NCI-H446 treated with DMSO at 0.1 percent for 48 hours (cell line): Measurements from ENCODE around the gene NRCAM.
"Not testable (repeated sequence)": the region's sequence is repeated elsewhere in the genome, so short reads cannot be mapped to it uniquely, and the experiment has no call there.

Experiments used
- DNase-seq: peaks from one replicate; lab custom pipeline; 2025; lab: John Stamatoyannopoulos, UW

NRCAM gene

GRCh38 chr7:108345710-108346336 lies 110.4 kb downstream of the NRCAM start:
- DNase-seq, result no peak

GRCh38 chr7:108340856-108341411 lies 115.3 kb downstream of the NRCAM start:
- no peak for DNase-seq

DNA sequence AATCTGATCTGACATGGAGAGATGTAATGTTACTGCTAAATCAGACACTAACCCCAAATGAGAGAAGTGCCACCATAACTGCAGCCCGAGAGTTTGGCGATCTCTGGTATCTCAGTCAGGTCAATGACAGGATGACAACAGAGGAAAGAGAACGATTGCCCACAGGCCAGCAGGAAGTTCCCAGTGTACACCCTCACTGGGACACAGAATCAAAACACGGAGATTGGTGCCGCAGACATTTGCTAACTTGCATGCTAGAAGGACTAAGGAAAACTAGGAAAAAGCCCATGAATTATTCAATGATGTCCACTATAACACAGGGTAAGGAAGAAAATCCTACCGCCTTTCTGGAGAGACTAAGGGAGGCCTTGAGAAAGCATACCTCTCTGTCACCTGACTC lies 115.8 kb downstream of the NRCAM start:
- not testable (repeated sequence) for DNase-seq

DNA sequence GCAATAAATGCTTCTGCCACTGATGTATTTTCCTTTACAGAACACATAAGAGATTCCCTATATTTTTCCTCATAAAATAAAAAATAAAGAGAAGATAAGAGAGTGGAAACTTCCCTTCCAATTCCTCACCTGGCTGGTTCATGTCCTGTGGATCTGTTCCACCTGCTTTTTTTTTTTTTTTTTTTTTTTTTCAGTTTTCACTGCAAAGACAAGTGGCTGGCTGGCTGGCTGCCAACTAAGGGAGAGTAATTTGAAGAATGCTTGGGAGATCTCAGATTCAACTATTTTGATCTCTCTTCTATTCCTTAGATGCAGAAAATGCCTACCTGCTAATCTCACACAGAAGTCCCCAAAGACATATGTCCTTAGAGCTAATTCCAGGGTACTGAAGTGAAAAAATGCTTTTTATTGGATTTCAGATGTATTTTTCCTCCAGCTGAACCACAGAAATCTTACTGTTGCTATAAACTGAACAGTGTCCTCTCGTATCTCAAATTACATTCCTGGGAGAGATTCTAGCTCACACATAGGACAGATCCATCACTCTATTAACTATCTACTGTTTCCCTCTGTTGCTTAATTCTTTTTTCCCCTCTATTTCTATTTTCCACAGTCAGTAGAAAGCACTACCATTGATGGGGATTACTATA lies 120.8 kb downstream of the NRCAM start:
- no peak for DNase-seq

DNA sequence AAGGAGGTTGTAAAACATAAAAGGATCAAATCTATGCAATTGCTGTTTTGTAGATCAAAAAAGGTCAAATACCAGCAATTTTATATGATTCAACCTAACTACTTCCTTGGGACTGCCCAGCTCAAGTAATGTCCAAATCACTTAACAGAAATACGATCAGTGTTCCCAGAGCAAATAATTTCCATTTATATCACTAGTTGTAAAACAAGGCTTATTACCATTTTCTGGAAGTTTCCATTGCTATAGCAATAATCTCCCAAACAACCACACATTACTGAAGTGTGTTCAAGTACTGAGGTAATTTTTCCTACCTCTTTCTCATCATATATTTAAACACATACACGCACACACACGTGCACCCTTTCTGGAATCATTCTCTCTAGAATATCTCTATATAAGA lies 123.3 kb downstream of the NRCAM start:
- no peak for DNase-seq

DNA sequence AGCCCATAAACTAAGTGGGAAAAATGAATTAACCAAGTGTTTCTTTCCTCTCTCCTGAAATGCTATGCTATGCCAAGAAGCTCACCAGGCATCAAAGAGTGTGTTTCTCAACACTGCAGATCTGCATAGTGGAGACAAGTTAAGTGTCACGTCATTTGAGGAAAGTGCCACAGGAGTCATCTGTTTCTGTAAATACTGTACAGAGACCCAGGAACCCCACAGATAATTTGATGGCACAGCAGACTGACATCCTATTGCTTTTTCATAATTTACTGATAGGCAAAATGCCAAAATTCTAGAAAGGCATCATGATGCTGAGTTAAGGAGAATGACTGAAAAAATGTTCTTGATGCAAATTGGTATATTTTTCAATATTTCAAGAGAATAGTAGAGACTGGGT lies 124.3 kb downstream of the NRCAM start:
- DNase-seq, result no peak

GRCh38 chr7:108330227-108330626 lies 126.0 kb downstream of the NRCAM start:
- no peak for DNase-seq

- no peak for DNase-seq
Measured at GRCh38 chr7:108329514-108329913, 126.7 kb downstream of the NRCAM start.

- DNase-seq, result no peak
Measured at GRCh38 chr7:108328174-108328651, 128.0 kb downstream of the NRCAM start.

DNA sequence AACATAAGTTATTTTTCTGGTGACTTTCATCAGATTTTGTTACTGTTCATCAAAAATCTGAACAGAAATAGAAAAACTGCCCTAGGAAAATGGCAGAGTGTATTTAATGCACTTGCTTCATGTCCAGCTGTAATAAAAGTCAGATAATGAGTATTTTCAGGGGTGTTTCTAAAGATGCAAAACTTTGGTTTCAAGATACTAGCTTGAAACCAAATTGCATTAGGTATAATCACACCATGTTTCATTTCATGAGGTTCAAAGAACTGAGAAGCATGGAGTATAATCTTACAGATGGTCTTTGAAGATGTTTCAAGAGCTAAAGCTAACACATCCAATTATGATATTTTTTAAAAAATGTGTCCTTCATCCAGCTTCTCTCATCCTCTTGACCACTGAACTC lies 128.9 kb downstream of the NRCAM start:
- DNase-seq, result no peak

DNA sequence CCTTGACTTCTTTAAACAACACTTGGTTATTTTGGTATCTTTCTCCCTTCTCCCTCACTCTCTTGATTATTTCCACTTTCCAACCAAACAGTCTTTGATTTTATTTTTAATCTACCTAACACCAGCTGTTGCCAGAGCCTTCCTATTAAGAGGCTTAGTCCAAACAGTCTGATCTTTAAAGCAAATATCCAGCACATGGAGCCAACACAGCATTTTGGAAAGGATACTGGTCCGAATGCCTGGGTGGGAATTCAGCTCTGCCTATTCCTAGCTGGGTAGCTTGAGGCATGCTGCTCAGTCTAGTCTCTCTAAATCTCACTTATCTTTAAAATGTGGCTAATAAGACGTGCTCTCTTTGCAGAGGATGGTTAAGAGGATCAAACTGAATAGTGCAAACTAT lies 129.3 kb downstream of the NRCAM start:
- no peak for DNase-seq

- DNase-seq, result no peak
Measured at GRCh38 chr7:108324053-108325038, 131.9 kb downstream of the NRCAM start.

GRCh38 chr7:108322925-108323832 lies 133.1 kb downstream of the NRCAM start:
- DNase-seq, result no peak

GRCh38 chr7:108322046-108322445 lies 134.2 kb downstream of the NRCAM start:
- DNase-seq, result no peak

- DNase-seq, result no peak
Measured at GRCh38 chr7:108321359-108321758, 134.9 kb downstream of the NRCAM start.

DNA sequence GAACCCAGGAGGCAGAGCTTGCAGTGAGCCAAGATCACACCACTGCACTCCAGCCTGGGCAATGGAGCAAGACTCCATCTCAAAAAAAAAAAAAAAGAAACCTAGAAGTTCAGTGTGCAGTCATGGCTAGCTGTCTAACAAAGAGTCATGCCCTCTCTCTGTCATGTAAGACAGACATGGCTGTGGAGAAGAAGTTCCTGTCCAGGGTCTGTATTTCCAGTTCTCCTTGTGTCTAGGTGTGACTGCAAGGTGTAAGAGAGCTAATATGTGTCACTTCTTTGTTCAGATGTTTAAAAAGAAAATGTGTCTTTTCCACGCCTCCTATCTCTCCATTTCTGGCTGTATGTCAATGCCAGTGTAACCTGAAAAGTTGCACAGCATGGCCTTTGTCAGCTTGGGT lies 139.5 kb downstream of the NRCAM start:
- DNase-seq, result no peak

DNA sequence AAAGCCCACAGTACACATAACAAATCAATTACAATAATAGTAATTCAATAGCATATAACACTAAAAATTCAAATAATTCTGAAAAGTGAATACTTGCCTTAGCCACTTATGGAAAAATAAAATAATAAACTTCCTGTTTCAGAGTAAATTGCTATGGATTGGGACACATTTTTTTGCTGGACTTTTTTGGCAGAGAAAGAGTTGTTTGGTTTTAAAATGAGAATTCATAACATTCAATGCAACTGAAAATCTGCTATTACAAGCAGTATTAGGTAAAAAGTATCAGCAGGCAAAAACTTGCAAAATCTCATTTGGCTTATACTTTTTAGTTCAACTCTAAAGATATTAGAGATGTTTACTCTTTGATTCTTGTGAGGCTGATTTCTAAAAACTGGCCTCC lies 141.7 kb downstream of the NRCAM start:
- DNase-seq, result no peak

- DNase-seq, result no peak
Measured at GRCh38 chr7:108314049-108314448, 142.2 kb downstream of the NRCAM start.

DNA sequence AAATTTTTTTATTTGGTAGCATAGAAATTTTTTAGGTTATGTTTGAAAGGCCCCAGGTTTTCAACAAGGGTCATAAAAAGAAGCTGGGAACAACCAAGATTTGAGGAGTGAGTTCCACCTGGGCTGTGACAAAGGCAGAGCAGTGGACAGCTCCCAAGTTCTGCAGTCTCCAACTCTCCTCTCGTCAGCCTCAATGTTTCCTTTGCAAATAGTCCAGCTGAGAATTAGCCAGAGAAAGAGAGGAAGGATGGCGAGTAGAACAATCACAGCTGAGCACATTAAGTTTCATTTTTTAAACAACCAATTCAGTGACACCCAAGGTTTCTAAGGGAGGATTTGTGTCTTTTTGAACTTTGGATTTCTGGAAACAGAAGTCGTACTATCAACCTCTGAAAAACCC lies 143.2 kb downstream of the NRCAM start:
- DNase-seq, result no peak

- DNase-seq, result no peak
Measured at GRCh38 chr7:108311446-108312168, 144.6 kb downstream of the NRCAM start.

DNA sequence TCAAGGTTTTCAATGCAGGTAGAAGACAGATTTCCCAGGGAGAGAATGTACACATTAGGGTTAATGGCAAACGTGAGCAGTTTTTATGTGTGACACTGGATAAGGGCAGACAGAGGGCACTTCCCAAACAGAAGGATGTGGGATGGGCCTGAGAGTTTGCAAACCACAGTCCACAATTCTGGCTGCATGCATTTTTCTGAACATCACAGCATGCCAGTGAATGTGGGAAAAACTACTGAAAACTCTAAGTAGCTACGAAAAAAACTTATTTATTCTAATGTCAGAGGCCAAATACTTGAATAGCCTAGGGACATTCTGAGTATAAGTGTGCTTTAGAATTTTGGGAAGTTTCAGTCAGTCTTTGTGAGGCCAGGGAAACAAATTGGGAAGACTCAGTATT lies 145.9 kb downstream of the NRCAM start:
- no peak for DNase-seq
